Thoracic aorta (tissue), 2 donors: ENCODE measurements around the gene MYO5B. TPM values are rescaled to one million over a fixed set of nuclear protein-coding genes. Genes with fewer than 3 reads are reported as not detected.

ENCODE experiments used
- ATAC-seq: fragments of 150-250 bp; one replicate; pipeline ENCODE4 v1.8.0; 2017; ENCODE audit warnings: low read depth; ENCODE audit not compliant: insufficient number of reproducible peaks, low FRiP score
- DNase-seq: peaks from one replicate; pipeline ENCODE4 v3.0.0-alpha.2; 2020; ENCODE audit warnings: low spot score
- H3K27ac ChIP-seq, 2 donors: fragments of 200-600 bp; sonication (generic); 1 replicate in 1 of 2; 2 replicates in 1 of 2; pipeline ENCODE4 v1.5.1; 2016; ENCODE audit warnings: mild to moderate bottlenecking in 2 of 2, moderate library complexity in 2 of 2
- H3K27me3 ChIP-seq: fragments of 200-600 bp; sonication (generic); replicated peaks from 2 replicates; pipeline ENCODE4 v1.6.0; 2016; ENCODE audit warnings: mild to moderate bottlenecking; ENCODE audit not compliant: insufficient read depth
- H3K36me3 ChIP-seq: fragments of 200-600 bp; sonication (generic); one replicate; pipeline ENCODE4 v1.5.1; 2016
- H3K4me1 ChIP-seq, 2 donors: fragments of 200-600 bp; sonication (generic); 1 replicate in 1 of 2; 2 replicates in 1 of 2; pipeline versions ENCODE4 v1.5.1 to v1.6.0; 2016; ENCODE audit warnings: low read depth in 2 of 2, mild to moderate bottlenecking in 1 of 2; ENCODE audit not compliant: control insufficient read depth in 1 of 2
- H3K4me3 ChIP-seq: fragments of 200-600 bp; sonication (generic); 2 replicates; pipeline ENCODE4 v1.5.1; 2016; ENCODE audit warnings: mild to moderate bottlenecking
- H3K9me3 ChIP-seq: fragments of 200-600 bp; sonication (generic); 2 replicates; pipeline ENCODE4 v1.5.1; 2016
- CTCF ChIP-seq: fragments of 200-600 bp; sonication (generic); IDR thresholded peaks from one replicate; pipeline ENCODE4 v1.5.1; 2019; ENCODE audit warnings: antibody characterized with exemption
- total RNA-seq, 2 donors: library from RNA; depleted of rRNA; stranded (reverse); fragments of >200 nt; gene quantifications; one replicate each; pipeline versions ENCODE4 v1.1.0 to v1.2.3, GENCODE V29; 2016

The MYO5B gene
- total RNA-seq, 2 donors from 2014 or later, result 8.3 to 13.5 TPM

DNA sequence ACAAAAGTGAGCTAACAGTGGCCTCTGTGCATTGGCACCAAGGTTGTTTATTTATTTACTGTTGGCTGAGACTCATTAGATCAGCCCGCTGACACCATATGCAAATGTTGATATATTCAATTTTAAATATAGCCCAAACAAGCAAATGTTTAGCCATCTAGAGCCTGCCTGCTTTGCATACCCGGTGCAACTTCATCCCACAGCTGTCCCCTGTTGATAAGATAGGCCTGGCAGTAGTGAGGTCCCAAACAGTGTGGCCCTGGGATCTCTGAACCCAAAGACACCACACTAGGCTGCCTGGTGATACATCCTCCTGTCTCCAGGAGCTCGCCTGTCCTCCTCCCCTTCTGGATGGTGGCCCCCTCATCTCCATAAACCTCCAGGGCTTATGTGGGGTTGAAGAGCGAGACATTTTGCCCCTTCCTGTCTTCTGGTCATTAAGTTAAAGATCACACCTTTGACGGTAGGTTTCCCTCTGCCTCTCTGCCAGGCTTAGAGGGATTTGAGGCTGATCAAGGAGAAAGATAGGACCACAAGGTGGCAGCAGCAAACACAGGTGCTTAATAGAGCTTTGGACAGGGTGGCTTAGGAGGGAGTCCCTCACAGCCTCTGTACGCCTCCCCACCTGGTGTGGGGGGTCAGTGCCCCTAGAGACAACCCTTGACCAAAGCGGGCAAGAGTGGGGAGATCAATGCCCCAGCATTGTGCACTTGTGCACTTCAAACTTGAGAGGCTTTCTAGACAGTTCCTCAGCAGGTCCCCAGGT is 23.7 kb upstream of the MYO5B start:
- ATAC-seq (no peak), DNase-seq (no peak)
- Histone ChIP-seq H3K4me1 (no peaks in the 10 kb centered on the region), H3K4me3 (no peak overlapping the region), H3K27me3 (no peaks in the 10 kb centered on the region), H3K9me3 (peaks cover 6% of the 10 kb centered on the region), H3K36me3 (no peaks in the 10 kb centered on the region), H3K27ac (no peak overlapping the region)
- no peak for TF ChIP-seq CTCF

DNA sequence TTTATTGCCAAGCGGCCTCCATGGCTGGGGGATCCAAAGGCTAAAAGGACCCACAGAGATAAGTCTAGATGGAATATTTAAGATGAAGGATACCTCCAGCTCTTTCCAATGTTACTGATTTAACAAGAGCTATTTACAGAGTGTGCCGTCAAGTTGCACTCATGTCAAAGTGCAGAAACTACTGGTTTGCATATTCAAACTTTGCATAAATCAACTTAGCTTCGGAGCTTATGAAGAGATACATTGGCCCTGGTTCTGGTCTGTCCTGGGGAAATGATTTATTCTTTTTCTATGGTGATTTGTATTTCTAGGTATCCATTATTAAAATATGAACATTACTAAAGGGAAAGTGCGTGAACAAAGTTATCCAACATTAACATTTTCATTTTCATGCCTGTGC is 14.4 kb upstream of the MYO5B start:
- H3K4me1 ChIP-seq, result no peaks in the 10 kb centered on the region
- TF ChIP-seq CTCF, result no peak
- no peak for DNase-seq
- H3K9me3 ChIP-seq, result no peaks in the 10 kb centered on the region
- H3K27me3 ChIP-seq, result no peaks in the 10 kb centered on the region
- no peak overlapping the region for H3K4me3 ChIP-seq
- H3K36me3 ChIP-seq, result no peaks in the 10 kb centered on the region
- no peak overlapping the region for H3K27ac ChIP-seq
- ATAC-seq, result no peak

DNA sequence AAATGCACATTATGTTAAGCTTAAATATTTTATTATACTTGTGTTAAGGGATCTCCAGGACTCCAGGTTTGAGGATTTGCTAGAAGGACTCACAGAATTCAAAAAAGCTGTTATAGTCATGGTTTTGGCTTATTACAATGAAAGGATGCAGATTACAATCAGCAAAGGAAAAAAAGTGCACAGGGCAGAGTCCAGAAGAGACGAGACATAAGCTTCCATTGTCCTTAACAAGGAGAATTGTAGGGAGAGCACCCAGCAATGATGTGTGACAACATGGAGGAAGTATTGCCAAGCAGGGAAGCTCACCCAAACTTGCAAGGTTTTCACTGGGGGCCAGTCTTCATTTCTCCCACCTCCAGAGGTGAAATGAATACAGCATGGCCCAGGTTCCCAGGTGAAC is 12.8 kb upstream of the MYO5B start:
- Histone ChIP-seq H3K9me3 (no peaks in the 10 kb centered on the region), H3K27me3 (no peaks in the 10 kb centered on the region), H3K27ac (no peak overlapping the region), H3K36me3 (no peaks in the 10 kb centered on the region), H3K4me3 (no peak overlapping the region), H3K4me1 (no peaks in the 10 kb centered on the region)
- ATAC-seq (no peak), DNase-seq (no peak)
- no peak for TF ChIP-seq CTCF

DNA sequence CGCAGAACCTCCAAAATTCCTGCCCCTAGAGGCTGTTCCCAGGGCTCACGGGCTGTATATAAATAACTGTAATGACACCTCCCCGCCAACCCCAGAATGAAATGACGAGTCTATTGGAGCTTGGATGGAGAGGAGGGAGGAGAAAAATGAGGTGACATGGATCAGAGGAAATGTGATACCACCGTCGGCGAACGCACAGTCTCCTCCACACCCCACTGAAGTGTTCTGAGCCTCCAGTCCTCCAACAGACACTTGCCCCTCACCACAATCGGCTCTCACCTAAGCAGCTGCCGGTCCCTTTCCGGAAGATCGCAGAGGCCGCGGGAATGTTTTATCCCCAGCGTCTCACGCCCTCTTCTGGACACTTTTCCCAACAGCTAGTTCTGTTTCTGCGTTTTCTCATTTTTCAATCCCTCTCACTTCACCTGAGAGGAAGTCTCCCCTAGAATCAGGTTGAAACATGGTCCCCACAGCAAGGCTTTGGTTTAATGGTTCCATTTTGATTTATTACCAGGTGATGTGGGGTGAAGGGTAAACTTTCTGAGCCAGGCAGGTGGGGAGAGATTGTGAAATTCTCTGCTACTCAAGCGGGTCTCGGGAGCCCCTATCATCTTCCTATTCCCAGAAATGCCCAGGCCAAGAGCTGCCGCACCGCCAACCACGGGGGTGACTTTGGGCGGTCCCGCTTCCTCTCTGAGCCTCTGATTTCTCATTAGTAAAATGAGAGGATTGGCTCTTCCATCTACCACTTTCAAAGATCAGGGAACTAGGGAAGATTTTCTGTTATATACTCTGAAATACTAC is 9.1 kb upstream of the MYO5B start:
- Histone ChIP-seq H3K4me3 (peak overlapping the region; percentile 59), H3K36me3 (no peaks in the 10 kb centered on the region), H3K4me1 (peaks cover 0 to 5% of the 10 kb centered on the region in 2 donors), H3K9me3 (no peaks in the 10 kb centered on the region), H3K27me3 (no peaks in the 10 kb centered on the region), H3K27ac (no peak overlapping the region)
- peak; percentile 63 for TF ChIP-seq CTCF
- DNase-seq, result no peak
- peak; percentile 7 for ATAC-seq

GRCh38 chr18:50201476-50202018 is 6.6 kb upstream of the MYO5B start:
- ATAC-seq (no peak), DNase-seq (no peak)
- H3K27ac ChIP-seq, result no peak overlapping the region
- no peak for TF ChIP-seq CTCF
- no peak overlapping the region for H3K4me3 ChIP-seq
- H3K36me3 ChIP-seq, result no peaks in the 10 kb centered on the region
- no peaks in the 10 kb centered on the region for H3K27me3 ChIP-seq
- H3K4me1 ChIP-seq, result peaks cover 0 to 5% of the 10 kb centered on the region in 2 donors
- H3K9me3 ChIP-seq, result no peaks in the 10 kb centered on the region
